GM21447 (cell line): ENCODE results near the gene FFAR1.

Experiments used
- ATAC-seq: cut with Tn5 transposase; IDR thresholded peaks from one replicate; pipeline ENCODE4 v1.9.1; 2021; ENCODE audit not compliant: unreplicated experiment

Gene FFAR1

GRCh38 chr19:35347171-35347929, at the start of gene FFAR1:
TSS of gene FFAR1 (plus strand) at chr19:35347902. CDS start at chr19:35351552, 3,650 bp downstream.
- ATAC-seq: peak; percentile 60

- no peak for ATAC-seq
Measured at GRCh38 chr19:35297922-35298321, 49.8 kb upstream of the FFAR1 start.

GRCh38 chr19:35298561-35298972, 49.1 kb upstream of the FFAR1 start:
- no peak for ATAC-seq

- ATAC-seq: no peak
Measured at GRCh38 chr19:35299523-35300338, 48.0 kb upstream of the FFAR1 start.

- no peak for ATAC-seq
Measured at GRCh38 chr19:35300339-35300649, 47.4 kb upstream of the FFAR1 start.

- ATAC-seq: no peak
Measured at GRCh38 chr19:35301961-35302360, 45.7 kb upstream of the FFAR1 start.

GRCh38 chr19:35302446-35302845, 45.3 kb upstream of the FFAR1 start:
- no peak for ATAC-seq

- ATAC-seq: no peak
Measured at GRCh38 chr19:35303357-35303915, 44.3 kb upstream of the FFAR1 start.

GRCh38 chr19:35304036-35304435, 43.7 kb upstream of the FFAR1 start:
- ATAC-seq: no peak

- no peak for ATAC-seq
Measured at GRCh38 chr19:35305181-35305580, 42.5 kb upstream of the FFAR1 start.

GRCh38 chr19:35306473-35307246, 41.0 kb upstream of the FFAR1 start:
- ATAC-seq: no peak

- no peak for ATAC-seq
Measured at GRCh38 chr19:35307931-35308330, 39.8 kb upstream of the FFAR1 start.

- no peak for ATAC-seq
Measured at GRCh38 chr19:35308910-35309309, 38.8 kb upstream of the FFAR1 start.

- ATAC-seq: no peak
Measured at GRCh38 chr19:35309481-35310279, 38.0 kb upstream of the FFAR1 start.

- no peak for ATAC-seq
Measured at GRCh38 chr19:35310331-35310730, 37.4 kb upstream of the FFAR1 start.

GRCh38 chr19:35310811-35311465, 36.8 kb upstream of the FFAR1 start:
- ATAC-seq: no peak

- no peak for ATAC-seq
Measured at GRCh38 chr19:35311901-35312665, 35.6 kb upstream of the FFAR1 start.

- ATAC-seq: no peak
Measured at GRCh38 chr19:35313587-35313986, 34.1 kb upstream of the FFAR1 start.

GRCh38 chr19:35314031-35314430, 33.7 kb upstream of the FFAR1 start:
- no peak for ATAC-seq
